Caki2 (cell line): ENCODE data around the gene PTPRR. TPM values are rescaled to one million over a fixed set of nuclear protein-coding genes. Genes with fewer than 3 reads are reported as not detected.

ENCODE experiments used
- DNase-seq: peaks from one replicate; pipeline ENCODE4 v3.0.0-alpha.2; 2015; ENCODE audit warnings: low read depth
- in situ Hi-C: cut with HindIII; loops from 2 replicates; pipeline ENCODE4 v1.10.0; 2016; ENCODE audit warnings: low sequenced_read_pairs, low pct_unique_long_range_greater_than_20kb, mixed read lengths
- total RNA-seq: library from RNA; depleted of rRNA; stranded (reverse); fragments of >200 nt; shearing (Covaris generic); gene quantifications from 2 replicates; pipeline ENCODE4 v1.2.3, GENCODE V29; 2014; ENCODE audit warnings: low replicate concordance

The PTPRR gene
- total RNA-seq, 1 experiment from 2014 or later, result 22.3 TPM

DNA sequence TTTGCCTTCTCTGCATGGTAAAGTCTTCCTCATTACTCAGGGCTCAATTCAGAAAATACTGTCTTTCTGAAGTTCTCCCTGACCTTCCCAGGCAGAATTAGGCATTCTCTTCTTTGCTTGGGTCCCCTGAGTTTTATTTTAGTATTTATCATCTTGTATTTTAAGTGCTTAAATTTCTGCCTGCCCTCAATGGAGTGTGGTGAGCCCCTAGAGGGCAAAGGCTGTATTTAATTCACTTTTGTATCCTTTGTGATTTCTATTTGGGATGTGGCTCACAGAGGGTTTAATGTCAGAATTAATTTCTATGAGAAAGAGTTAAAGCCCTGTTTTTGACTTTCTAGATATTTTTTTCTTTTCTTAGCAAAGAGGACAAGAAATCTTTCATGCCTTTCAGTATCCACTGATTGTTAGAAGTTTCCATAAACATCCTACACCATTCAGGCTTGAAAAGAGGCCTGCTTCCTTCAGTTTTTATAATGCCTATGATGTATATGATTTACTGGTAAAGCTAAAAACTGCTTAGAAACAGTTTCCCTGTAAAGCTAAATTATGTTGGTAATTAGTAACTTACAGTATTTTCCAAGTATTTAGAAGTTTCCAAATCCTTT lies 227.8 kb downstream of the PTPRR start:
- peak; percentile 35 for DNase-seq
- in situ Hi-C loops, result no loop called here

DNA sequence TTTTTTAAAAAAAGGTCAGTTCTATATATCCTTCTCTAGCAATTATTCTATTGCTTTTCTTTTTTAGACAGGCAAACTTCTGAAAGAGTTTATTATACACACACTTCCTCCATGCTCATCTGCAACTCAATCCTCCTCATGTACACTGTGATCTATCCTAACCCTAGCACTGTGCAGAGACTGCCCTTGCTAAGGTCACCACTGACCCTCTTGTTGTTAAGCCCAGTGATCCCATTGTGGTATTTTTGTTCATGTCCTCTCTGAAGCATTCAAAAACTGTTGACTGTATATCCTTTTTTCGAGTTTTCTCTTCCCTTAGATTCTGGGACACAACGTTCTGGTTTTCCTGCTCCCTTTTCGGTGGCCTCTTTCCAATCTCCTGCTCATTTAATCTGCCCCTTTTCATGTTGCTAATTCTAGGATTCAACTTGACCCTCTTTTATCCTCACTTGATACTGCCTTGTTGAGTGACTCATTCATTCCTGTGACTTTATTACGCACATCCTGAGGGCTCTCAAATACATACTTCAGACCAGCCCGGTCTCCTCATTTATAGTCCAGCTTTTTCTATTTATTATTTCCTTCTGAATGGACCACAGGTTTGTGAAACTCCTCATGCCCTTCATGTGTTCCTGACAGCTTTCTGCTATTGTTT lies 229.4 kb downstream of the PTPRR start:
- in situ Hi-C loops, result no loop called here
- no peak for DNase-seq

DNA sequence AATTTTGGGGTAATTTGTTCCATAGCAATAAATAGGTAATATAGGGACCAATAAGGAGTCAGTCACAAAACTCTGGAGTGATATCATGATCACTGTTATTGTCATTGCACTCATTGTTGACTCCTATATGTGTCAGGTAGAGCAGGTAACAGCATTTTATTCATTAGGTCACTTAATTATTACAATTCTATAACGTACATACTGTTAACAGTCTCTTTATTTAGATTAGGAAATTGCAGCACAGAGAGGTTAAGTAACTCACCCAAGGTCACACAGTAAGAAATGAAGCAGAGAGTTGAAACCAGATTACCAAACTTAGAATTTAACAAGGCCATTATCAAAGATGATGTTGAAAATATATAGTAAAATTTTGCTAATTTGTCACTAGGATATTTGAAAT lies 233.6 kb downstream of the PTPRR start:
- in situ Hi-C loops, result no loop called here
- no peak for DNase-seq

DNA sequence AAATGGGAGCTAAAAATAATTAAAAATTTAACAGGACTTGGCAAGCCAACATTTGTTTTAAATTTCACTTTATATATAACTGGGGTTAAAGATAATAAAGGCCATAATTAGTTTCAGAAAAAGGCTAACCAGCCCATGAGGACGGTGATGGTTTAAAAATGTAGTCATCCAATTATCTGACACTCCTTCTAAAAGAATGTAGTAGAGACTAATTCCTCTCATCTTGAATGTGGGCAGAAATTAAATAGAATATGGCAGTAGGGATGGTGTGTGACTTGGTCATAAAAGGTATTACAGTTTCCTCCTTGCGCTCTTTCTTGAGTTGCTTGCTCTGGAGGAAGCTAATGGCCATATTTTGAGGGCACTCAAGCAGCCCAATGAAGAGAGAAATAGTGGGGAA lies 234.2 kb downstream of the PTPRR start:
- no peak for DNase-seq
- in situ Hi-C loops, result no loop called here

DNA sequence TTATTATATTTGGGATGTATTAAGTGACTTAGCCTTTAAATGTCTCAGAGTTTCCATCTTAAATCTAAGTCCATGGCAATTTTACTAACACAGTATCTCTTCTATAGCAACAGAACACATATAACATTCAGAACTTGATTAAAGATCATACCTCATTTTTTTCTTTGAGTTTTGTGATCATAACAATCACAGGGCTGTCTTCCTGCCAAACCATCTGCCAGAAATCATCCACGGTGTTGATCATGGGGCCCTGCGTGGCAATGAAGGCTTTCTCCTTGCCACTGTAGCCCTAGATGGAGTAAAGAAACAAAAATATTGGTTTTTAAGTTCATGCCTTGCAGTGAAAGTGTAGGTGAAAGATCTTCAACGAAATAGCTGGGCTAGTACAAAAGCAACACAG lies 236.6 kb downstream of the PTPRR start:
- DNase-seq, result no peak
- in situ Hi-C loops, result no loop called here

DNA sequence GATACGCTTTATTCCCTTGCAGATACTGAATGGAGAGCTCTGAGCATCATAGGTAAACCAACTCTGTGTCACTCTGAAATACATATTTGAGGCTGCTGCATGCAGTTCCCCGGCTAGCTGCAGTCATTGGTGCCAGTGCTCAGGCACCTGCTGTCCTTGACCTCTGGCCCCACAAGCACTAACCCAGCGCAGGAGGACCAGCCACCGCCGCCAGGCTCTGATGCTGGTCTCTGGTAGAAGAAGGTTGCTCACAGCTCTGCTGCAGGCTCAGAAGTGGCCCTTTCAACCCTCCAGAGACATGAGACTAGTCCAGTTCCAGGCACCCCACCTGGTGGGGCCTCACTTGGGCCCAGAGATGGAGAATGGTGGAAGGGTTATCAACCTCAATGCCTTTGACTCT lies 248.8 kb downstream of the PTPRR start:
- in situ Hi-C loops, result no loop called here
- no peak for DNase-seq

DNA sequence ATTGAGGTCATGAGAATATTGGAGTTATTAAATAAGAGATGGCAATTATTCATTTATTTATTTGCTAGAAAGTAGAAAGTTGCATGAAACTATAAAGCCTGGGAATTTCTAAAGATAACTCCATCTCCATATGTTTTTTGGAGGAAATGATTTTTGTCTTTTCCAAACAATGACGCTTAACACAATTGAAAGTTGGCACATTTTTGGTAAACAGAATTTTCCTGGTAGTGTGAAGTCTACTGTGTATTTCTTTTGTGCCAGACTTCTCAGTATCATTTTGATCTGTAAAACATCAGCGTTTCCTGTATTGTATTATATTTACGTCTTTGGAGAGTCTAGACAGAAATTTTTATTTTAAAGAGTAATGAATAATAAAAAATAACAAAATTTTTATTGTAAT lies 249.6 kb downstream of the PTPRR start:
- in situ Hi-C loops, result no loop called here
- DNase-seq, result no peak

DNA sequence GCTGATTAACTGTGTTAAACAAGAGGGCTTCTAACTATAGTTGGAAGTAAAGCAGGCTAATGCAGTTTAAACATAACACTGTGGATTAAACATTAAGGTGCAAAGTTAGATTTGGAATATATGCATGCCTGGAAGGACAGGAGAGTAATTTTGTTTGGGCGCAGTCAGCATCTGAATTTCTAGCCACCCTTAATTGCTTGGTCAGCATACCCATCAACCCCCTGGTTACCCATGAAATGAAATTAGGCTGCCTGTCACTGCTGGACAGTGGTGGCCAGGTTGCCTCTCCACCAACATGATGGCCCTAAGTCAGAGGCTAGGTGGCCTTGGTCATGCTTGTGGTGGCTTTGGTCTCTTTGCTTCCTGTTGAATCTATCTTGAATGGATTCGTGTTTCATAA lies 253.3 kb downstream of the PTPRR start:
- in situ Hi-C loops, result no loop called here

DNA sequence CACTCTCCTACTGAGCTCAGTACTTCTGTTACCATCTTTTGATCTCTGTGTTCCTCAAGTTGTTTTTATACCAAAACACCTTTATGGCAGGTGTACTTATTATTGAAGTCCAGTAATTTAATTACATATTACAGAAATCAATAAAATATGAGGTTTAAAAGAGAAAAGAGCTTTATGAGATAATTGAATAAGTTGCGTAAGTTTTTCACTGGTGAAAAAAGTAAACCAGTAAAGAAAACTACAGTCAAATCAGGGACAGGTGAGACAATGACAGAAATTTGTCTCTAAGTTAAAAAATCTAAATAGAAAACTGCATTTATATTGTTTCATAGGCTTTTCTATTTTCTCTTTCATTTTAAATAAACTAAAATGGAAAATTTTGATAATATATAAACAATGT lies 254.2 kb downstream of the PTPRR start:
- in situ Hi-C loops, result no loop called here
- DNase-seq, result no peak

More for the DNA sequence above, 253.3 kb downstream of the PTPRR start:
- no peak for DNase-seq

DNA sequence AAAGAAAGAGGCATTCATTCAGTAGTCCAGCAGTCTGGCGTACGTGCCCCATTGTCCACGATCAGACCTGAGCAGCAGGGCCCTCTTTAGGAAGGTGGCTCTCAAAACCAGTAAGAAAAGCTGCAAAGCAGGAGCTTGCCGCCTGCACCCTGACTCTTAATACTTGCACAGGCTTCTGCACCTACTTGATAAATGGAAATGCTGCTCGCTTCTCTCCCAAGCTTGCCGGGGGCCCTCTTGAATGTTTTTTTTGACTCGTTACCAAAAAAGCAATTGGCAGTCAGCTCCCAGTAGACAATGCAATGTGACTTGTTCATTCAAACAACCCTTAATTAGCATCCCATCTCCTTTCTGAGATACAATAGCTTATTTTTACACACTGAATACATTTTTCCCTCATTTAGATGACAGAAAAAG lies 256.1 kb downstream of the PTPRR start:
- no peak for DNase-seq
- in situ Hi-C loops, result no loop called here

DNA sequence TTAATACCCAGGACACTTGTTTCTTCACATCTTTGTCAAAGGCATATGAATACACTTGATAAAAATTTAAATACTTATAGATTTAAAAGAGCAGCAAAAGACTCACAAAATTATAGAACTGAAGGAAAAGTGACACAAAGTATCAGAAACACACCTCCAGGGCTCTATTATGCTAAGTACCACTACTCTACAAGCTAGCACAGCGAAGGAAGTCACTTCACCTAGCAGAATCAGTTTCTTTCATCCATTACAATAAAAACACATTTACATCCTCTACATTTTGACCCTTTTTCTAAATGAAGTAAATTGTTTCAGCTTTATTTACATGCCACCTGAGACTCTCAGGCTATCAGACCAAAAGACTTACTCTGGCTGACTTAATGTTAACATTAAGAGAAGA lies 256.7 kb downstream of the PTPRR start:
- DNase-seq, result no peak
- in situ Hi-C loops, result no loop called here

DNA sequence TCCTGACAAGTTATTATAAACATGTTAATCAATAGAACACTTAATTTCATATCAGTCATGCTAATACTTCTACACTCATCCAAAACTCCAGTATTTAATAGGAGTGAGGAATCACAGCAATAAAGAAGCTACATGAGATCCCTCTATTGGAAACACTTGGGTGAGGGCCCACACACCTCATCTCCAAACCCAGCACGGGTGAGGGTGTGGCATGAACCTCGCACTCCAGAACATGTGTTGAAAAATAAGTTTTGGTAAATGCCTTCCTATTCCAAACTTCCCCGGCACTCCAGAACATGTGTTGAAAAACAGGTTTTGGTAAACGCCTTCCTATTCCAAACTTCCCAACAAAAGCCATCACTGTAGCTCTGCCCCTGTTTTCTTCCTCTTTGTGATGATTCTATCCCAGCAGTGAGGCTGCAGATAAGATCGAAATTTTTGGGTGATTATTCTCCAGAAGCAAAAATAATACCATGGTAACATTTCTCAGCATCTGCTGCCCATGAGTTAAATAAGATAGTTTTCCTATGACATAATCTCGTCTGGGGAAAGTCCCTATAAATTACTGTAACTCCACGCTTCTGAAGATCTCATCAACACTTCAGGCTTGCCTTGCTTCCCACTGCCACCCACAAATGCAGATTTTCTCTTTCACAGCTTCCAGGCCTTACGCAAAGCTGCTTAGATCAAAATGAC lies 258.9 kb downstream of the PTPRR start:
- peak; percentile 80 for DNase-seq
- in situ Hi-C loops, result no loop called here

DNA sequence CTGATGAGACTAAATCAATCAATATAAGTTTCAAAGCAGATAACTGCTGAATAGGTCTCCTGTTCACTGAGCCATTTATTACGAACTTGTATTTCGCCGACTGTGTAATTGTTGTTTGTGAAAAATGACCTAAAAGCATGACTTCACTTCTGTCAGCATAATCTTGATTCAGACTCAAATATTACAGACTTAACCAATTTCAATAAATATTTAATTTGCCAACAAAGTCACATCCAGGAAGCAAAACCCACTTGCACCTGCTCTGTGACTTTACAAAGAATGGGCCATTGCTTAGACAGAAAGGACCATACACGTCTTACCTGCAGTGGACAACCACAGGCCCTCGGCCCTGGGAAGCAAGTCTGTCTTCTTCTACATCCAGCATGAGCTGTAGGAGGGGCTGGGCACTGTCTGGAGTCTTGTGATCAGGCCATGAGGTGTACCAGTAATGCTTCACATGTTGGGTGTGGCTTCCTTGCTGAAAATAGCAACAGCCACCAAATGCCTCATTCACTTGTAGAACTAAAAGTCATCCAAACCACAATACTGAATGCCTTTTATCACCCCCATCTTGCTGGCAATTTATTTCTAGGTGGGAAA lies 259.8 kb downstream of the PTPRR start:
- in situ Hi-C loops, result no loop called here
- peak; percentile 90 for DNase-seq

DNA sequence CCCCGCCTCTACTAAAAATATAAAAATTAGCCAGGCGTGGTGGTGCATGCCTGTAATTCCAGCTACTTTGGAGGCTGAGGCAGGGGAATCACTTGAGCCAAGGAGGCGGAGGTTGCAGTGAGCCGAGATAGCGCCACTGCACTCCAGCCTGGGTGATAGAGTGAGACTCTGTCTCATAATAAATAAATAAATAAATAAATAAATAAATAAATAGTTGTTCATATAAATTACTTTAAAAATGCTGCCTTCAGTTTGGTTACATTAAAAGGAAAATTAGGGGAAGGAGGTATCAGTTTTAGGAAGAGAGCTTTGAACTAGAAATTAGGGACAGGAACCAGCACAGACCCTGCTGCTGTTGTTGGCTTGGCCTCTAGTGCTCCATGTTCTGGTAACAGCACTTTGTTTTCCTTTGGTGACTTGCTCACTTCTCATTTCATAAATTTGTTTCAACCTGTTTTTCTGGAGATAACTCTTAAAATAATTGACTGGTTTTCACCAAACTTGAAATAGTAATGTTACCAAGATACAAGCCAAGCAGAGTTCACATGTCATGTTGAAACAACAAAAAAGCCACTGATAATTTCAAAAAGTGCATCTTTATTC lies 260.4 kb downstream of the PTPRR start:
- DNase-seq, result no peak
- in situ Hi-C loops, result no loop called here

DNA sequence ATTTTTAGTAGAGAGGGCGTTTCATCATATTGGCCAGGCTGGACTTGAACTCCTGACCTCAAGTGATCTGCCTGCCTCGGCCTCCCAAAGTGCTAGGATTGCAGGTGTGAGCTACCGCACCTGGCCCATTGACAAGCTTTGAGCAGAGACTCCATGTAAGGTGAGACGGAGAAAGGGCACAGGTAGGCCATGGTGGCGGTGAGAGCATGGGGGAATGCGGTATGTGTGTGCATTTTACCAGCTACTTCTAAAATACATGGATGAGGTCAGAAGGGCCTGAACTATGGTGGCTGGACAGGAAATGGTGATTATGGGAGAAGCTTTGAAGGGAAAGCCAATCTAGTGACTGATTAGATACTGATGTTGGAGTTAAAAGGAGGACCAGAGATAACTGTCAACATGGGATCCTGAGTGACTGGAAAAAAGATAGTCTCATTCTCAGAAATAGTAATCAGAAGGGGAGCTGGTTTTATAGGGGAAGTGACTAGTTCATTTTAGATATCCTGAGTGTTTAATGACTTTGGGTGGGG lies 261.4 kb downstream of the PTPRR start:
- DNase-seq, result no peak
- in situ Hi-C loops, result no loop called here

DNA sequence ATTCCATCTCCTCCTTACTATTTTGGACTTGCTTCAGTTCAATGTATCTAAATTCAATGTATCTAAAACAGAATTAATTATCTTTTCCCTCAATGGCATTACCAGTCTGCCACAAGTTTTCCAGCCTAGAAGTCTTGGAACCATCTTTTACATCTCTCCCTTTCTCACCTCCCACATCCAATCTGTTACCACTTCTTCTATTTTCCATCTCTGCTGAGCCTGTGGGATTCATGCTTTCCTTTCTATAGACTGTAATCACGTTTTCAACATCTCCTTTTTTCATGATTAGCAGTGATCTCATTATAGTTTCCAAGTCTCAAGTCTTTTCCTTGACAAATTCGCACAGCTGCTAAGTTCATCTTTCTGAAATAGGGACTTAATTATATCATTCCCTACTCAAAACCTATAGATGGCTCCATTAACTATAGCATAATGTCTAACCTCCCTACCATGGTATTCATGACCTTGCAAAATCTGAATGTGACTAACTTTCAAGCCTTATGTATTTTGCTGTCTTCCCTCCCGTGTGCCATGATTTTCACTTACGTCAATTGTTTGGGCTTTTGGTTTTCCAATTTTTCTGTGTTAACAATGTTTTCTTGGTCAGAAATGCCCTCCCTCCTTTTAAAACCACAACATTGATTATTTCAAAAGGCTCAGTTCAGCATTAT lies 262.8 kb downstream of the PTPRR start:
- in situ Hi-C loops, result no loop called here
- no peak for DNase-seq

DNA sequence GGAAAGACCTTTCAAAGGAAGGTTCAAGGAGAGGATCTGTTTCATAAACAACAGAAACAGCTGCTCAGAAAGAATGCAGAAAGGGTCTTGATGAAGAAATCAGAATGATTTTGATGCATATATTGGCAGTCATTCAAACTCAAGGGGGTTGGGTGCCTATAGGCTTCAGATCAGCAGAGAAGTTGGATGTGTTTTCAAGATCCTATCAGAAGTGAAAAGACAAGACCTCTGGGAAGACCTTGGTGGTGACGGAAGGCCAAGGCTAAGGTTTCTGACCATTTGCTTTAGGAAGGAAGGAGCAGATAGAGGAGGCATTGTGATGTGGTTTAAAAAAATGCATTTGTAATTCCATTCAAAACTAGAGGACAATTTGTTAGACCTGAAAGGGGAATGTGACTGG lies 268.1 kb downstream of the PTPRR start:
- no peak for DNase-seq
- in situ Hi-C loops, result no loop called here

DNA sequence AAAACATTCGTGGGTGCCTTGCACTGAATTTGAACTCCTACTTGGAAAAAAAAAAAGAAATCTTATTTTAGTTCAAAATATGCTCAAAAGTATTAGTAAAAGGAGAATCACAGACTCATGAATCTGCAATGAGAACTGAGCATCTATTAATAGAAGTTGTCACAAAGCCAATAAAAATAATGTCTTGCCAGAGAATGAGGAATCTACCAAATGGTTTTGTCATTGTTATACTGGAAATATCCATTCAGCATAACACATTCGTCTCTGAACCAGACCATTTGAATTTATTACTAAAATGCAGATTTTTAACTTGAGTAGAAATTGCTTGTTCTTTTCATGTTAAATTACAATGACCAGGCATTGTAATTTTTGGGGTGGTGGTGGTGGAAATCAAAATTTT lies 271.7 kb downstream of the PTPRR start:
- in situ Hi-C loops, result no loop called here
- DNase-seq, result peak; percentile 46
